GM12892 (cell line): ENCODE measurements around the gene HES2.

Source experiments
- POLR2A ChIP-seq: IDR thresholded peaks from 2 replicates; pipeline ENCODE4 v1.6.1; 2011; ENCODE audit warnings: low read depth, low read length, control low read depth
- POLR2AphosphoS5 ChIP-seq: IDR thresholded peaks from 2 replicates; pipeline ENCODE4 v1.6.1; 2011; ENCODE audit warnings: low read depth, low read length, control low read depth
- TAF1 ChIP-seq: IDR thresholded peaks from 2 replicates; pipeline ENCODE4 v1.6.1; 2011; ENCODE audit warnings: low read depth, mild to moderate bottlenecking, control low read depth, low read length, borderline replicate concordance

GRCh38 chr1:6425658-6426057, 5.9 kb upstream of the HES2 start:
- no peak for TF ChIP-seq POLR2A
- TF ChIP-seq TAF1, result no peak
- TF ChIP-seq POLR2AphosphoS5, result no peak
